NCI-H524 (cell line): Measurements from ENCODE around the gene SARDH.
A peak's percentile ranks its signal among the peaks of the same experiment; 100 is the strongest.

ENCODE experiments used
- DNase-seq, 2 experiments: peaks; one replicate each; lab custom pipeline; 2025; lab: John Stamatoyannopoulos, UW

SARDH gene

DNA sequence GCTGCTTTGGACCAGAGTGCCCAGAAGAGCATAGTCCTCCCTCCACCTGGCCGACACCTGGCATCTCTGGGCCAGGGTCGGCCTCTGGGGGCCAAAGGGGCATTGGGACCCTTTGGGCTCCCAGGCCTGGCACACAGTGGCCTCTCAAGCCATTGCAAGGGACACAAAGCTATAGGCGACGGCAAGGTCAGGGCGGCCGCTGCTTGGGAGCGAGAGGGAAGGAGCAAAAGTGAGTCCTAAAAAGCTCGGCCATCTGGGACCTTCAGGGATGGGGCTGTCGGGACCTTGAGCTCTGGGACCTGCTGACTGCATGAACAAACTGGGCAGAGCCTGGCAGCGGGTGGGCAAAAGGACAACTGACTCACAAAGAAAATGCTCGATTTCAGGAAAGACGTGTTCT, 88.1 kb downstream of the SARDH start:
- DNase-seq: no peak

DNA sequence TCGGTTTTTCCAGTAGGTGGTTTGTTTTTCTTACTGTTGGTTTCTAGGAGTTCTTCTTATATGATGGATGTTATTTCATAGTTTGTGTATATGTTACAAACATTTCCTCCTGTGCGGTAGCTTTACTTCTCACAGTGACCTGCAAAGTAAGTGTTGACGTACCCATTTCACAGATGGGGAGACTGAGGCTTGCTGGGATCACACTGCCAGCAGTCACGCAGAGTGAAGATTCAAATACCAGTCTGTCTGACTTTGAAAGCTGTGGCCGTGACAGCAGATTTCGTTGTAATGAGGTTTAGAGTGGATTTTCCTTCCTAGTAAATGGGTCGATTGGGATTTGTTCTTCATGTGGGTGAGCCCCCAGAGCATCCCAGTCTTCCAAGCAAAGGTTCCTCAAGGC, 89.0 kb downstream of the SARDH start:
- no peak for DNase-seq

DNA sequence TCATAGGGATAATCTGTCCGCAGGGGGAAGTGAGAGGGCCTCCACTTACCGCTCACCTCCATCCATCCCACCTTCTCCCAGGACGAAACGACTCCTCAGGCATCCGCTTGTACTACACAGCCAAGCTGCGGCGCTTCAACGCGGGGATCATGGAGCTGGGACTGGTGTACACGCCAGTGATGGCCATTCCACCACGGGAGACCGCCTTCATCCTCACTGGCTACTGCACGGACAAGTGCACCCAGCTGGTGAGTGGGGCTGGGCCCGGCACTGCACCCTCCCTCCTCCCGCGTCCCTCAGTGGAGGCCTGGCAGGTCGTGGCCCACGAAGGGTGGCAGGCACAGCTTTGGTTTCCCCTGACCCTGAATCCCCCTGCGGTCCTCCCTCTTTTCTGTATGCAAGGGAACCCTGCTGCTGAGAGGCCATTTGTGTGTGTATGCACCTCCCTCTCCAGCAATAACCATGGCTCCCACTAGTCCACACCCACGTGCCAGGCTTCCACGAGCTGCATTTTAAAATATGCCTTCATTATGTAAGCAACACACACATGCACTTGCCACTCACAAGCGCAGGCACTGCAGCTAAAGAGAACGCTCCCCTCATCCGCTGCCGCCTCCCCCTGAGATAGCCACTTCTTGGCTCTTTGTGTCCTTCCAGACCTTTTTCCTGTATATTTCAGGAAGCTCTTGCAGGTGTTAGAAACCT, 90.2 kb downstream of the SARDH start:
- no peak for DNase-seq

DNA sequence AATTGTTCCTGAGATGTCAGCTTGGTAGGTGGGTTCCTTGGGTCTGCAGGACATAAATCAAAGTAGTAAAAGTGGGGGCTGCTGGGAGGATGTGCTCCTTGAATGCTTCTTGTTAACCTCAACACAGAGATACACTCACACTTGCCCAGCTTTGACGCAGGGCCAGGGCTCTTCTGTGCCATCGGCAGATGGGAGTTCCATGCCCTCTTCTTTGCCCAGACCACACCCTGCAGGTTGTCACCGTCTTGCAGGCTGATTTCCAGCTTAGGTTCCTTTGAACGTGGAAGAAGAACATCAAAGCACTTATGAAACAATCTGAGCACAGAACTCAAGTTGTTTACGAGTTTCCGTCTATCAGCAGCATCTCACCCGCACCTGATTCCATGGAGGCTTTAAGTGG, 91.0 kb downstream of the SARDH start:
- DNase-seq: no peak

DNA sequence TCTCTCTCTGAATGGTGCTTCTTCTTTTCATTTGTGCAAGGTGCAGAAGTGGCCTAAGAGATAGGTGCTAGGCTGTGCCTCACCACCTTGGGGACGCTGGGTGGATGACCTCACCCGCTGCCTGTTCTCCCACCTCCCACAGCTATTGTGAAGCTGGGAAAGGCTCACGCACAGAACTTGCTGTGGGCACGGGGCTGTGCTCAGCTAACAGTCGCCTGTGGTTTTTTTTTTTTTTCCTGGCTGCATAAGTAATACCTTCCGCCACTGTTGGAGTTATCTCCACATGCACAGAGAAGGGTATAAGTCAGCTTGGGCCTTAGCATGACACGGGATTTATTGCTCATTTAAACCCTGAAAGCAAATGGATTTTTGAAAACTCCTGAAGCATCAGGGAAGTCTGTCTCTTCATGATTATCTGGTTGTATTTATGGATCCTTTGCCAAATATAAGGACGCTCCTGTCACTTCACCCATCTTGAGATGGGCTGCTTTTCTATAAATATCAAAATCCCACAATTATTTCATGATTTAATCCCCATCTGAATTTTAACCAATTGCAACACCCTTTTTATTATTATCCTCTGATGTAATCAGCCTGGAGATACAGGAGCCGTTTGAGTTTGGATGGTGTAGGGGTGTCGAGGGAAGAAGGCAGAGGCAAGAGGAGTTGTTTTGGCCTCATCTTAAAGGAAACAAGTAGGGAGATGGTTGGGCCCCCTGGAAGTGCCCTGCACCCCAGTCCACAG, 93.0 kb downstream of the SARDH start:
- DNase-seq: no peak

DNA sequence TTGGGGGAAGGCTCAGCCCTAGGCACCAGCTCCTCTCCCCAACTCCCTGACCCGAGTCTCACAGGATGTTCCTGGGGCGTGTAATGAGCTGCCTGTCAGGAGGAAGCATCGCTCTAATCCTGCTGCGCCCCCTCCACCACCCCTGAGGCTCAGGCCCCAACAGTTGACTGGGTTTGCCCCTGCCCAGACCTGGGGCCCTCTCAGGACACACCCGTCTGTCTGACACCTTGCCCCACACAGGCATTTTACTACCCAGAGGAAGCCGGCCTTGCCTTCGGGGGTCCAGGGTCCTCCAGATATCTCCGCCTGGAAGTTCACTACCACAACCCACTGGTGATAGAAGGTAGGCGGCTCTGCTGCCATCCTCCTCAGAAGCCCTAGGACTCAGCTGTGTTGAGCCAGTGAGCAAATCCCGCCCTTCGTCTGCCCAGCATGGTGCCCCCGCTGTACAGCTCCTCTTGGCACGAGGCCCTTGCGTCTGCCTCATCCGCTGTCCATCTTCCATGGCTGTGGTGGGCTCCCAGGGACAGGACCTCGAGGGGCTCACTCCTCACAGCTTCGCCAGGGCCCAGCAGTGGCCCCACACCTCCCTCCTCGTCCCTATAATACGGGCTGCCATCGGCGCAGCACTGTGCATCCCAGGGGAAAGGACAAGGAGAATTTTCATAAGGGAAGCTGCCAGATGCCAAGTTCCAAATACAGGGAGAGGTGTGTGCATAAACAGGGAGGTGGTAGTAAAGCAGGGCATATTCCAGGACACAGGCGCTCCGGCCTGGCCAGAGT, 94.0 kb downstream of the SARDH start:
- no peak for DNase-seq

DNA sequence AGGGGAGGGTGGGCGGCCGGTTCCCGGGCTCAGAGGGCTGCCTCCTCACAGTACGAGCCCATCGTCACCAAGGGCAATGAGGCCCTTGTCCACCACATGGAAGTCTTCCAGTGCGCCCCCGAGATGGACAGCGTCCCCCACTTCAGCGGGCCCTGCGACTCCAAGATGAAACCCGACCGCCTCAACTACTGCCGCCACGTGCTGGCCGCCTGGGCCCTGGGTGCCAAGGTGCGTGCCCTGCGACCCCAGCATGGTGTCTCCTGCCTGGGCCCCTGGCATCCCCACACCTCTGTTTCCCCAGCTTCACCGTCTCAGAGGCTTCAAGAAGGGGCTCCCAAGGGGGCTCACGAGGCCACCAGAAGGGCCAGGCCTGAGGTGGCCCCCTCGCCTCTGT, 94.8 kb downstream of the SARDH start:
- no peak for DNase-seq

DNA sequence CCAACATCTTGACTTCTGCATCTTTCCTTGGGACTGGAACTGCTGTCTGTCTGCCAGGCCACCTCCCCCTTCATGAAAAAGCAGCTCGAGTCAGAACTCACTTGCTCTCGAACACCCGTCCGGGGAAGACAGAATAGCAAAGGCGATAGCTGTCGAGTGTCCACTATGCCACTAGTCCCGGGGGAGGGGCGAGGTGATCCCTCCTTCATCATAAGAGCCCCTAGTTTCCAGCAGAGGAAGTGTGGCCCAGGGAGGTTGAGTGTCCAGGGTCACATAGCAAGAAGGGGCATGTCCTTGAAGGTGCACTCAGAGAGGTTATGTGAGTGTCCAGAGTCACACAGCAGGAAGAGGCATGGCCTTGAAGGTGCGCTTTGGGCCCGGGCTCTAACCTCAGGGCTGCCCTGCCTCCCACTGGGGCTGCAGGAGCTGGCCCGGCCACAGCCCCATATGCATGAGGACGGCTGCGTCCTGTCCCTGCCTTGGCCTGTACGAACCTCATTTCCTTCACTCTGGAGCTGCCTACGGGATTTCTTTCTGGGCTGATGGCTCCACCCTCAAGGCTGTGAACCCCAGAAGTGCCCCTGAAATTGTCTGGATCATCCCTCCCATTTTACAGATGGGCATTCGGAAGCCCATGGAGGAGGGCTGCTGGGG, 95.3 kb downstream of the SARDH start:
- DNase-seq: no peak

DNA sequence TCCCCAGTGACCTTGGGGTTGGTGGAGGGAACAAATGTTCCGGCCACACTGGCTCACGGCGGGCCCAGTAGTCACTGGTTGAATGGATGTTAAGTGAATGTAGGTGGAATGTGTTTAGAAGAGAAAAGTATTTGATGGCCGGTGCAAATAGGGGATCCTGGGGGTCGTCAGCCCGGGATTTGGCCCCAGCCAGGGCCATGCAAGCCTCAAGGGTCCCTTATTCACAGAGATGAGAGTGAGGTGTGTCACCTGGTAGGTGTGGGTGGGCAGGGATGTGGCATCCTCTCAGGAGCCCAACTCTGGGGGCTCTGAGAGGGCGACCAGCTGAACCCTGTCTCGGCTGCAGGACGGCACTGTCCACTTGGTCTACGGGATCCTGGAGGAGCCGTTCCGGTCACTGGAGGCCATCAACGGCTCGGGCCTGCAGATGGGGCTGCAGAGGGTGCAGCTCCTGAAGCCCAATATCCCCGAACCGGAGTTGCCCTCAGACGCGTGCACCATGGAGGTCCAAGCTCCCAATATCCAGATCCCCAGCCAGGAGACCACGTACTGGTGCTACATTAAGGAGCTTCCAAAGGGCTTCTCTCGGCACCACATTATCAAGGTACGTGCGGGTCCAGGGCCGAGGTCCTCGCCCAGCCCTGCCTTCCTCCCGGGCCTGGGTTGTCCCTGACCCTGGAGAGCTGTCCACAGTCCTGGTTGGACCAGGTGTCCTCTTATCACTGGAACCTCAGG, 96.1 kb downstream of the SARDH start:
- DNase-seq: no peak

DNA sequence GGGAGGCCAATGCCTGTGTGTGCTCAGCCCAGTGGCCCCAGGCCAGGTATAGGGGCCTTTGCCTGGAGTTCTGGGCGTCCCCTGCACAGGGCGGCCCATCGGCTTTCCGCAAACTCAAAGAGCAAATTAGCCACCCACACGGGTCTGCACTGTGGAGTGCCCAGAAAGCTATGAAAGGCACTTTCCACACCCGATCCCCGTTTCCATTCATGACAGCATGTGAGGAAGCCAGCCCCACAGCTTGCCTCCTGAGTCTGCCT, 96.8 kb downstream of the SARDH start:
- DNase-seq: no peak

DNA sequence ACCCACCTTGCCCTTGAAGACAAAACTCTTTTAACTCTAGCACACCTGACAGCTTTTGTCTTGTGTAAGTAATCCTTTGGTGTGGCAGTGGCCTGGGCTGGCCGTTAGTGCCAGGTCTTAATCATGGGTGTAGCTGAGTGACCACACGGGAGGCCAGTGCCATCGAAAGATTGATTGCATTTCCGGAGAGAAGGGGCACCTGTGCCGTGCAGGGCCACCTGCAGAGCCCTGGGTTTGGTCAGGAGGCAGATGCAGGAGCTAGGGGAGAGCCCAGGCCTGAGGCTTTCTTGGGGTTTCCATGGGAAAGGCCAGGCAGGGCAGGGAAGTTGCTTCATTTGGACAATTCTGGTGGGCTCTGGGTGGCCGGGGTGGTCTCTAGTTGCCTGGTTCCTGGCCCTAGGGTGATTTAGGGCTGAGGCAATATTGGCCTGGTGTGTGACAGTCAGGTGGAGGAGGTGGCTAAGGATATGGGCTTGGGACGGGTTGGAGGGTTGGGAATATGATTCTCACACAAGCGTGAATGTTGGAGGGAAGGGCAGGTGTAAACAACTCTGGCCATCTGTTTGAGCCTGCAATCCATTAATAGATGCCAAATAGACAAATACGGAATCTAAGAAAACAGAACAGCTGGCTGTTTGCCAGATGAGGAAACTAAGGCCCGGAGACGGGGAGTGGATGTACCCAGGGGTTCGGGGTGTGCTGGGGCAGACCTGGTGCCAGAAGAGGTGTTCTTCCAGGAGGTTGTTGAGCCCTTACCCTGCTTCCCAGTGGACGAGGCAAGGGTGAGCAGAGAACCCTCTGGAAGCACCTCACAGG, 97.4 kb downstream of the SARDH start:
- no peak for DNase-seq

DNA sequence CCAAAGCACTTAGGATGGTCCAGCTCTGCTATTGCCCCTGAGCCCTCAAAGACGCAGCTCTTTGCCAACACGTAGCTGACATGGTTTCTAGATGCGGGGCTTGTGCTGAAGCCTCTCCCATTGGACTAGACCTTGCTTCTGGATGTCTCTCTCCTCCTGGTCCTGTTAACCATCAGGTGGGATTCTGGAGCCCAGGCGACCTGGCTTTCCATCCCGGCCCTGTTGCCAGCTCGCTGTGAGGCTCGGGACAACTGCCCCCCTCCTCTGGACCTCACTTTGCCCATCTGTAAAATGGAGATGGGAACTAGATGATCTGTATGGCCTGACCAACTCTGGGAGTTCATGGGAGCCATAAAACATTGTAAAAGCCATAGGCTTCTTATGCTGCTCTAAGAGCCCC, 98.0 kb downstream of the SARDH start:
- no peak for DNase-seq

DNA sequence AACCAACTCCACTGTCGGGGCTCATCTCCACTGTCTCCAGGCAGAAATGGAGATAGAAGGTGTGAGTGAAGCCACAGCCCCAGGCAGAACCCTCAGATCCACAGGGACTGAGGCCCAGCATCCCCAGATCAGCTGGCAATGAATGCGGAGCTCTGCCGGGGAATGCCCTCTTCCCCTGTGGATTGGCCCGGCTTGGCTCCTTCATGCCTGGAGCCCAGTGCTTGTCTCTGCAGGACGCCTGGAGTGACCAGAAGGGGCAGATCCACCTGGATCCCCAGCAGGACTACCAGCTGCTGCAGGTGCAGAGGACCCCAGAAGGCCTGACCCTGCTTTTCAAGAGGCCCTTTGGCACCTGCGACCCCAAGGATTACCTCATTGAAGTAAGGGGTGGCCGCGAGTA, 98.5 kb downstream of the SARDH start:
- no peak for DNase-seq

DNA sequence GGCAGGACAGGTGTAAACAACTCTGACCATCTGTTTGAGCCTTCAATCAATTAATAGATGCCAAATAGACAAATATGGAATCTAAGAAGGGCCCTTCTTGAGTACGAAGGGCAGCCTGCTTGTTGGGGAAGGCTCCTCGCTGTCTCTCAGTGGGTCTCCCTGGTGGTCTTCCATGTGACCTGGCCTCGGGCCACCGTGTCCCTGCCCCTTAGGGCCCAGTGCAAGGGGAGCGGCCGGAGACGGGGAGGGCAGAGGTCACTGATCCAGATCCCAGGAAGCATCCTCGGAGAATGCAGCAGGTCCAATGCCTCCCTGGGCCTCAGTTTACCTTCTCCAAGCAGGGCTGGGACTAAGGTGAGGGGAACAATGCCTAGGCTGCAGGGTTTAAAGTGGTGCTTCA, 99.4 kb downstream of the SARDH start:
- DNase-seq: peak in 1 of 2 experiments; percentile 31

DNA sequence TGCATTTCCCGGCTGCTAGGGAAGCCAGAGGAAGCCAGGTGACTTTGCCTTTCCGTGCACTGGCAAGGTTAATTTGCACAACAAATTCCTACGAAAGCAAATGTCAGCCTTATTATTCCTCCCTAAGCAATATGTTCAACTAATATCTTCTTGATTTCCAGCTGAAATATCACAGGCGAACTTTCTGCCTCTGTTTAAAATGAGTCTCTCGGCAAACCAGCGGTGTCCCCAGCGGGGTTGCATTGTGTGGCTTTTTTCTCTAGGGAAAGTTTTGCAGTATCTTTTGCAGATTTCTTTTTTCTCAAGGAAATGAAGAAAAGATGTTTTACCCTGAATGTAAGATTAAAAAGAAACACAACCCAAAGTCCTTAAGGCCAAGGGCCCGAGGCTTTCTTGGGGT, 100.1 kb downstream of the SARDH start:
- DNase-seq: no peak

DNA sequence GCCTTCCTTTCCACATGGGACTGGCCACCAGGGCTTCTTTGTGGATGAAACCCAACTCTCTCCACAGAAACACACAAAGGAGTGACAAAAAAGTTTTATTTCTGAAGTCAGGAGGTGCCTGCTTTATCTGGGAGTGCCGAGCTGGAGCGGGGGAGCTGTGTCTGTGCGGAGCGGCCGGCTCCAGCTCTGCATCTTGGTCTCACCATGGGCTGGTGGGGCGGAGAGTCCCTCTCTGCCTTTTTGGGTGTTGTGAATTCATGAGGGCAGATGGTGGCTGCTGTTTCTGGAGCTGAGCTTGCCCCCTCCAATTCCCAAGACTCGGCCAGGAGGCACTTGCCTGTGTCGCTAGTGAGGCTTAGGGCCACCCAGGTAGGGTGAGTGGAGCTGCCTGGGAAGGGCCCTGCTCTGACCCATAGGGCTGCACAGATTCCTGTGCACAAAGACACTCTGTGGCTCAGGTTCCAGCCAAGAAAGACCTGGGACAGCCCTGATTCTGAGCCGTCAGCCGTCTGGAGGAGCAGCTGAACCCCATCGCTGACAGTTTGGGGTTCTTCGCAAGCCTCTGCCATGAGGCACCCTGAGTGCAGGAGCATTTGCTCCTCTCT, 100.6 kb downstream of the SARDH start:
- peak in 1 of 2 experiments; percentile 36 for DNase-seq

DNA sequence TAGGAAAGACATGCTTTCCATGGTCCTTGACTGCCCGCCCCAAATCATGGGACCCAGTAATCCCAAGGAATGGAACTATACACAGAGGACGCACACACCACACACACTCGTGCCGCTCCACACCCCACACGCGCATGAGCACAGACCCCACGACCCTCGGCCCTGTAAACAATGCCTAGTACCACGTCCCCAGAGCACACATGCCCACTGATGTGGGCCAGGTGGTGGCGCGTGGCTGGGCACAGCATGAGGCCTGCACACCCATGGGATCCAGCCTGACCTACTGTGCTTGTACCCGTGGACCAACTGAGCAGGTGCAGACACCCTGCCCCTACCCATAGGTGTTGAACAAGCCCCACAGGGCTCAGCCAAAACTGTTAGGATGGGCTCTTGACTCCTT, 101.2 kb downstream of the SARDH start:
- DNase-seq: no peak

DNA sequence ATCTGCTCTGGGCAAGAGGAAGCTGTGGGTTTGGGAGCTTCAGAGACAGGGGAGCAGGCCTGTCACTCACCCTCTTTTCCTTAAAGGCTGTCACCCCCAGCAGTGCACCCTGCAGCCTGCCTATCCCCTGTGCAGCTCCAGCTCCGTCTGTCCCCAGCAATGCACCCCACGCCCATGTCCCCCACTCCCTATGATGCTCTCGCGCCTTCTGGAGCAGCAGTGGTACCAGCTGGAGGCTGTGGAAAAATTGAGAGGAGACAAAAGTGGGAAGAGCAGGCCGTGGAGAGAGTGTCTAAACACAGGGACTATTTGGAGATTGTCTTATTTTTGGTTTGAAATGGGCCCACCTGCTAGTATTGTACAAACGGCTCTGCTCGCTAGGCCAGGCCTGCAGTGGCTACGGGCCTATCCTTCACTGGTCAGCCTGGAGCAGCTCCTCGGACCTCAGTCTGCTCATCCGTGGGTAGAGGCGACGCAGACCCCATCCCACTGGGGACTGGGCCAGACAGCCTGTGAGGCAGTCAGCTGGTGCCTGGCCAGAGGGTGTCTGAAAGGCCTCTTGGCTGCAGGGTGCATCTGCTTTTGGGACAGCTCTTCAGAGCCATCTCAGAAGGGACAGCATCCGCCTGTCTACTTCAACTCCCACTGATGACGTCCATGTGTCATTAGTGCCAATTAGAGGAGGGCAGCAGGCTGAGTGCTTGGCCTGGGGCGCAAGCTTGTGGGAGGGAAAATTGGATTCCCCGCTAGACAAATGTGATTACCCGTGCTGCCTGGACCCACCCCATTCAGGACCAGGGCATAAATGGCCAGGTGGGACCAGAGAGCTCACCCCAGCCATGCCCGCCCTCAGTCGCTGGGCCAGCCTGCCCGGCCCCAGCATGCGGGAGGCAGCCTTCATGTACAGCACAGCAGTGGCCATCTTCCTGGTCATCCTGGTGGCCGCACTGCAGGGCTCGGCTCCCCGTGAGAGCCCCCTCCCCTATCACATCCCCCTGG, 102.3 kb downstream of the SARDH start, which contains the start of gene DBH:
TSS of gene DBH (plus strand) at position 831 of the 999 bp plus-strand sequence. CDS start at position 840, 9 bp downstream.
- DNase-seq: no peak

DNA sequence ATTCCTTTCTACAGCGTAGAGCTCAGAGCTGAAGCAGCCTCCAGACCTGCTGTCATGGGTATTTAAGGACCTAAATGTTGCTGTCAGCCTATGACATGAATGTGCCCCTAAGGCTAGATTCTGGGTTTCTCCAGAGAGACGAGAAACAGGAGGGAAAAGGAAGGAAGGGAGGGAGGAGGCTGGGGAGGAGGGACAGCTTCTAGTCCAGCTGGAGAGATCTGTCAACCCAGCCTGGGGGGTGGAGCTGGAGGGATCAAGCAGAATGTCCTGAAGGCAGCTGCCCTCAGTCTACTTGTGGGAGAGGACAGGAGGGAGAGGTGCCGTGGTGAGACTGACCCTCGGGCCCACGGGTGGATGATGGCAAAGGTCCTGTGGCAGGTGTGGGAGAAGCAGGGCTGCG, 103.1 kb downstream of the SARDH start:
- DNase-seq: no peak
